DMS53 treated with DMSO at 0.1 percent for 48 hours (cell line): ENCODE measurements around the gene HNRNPH2.

Experiments used
- DNase-seq: peaks from one replicate; lab custom pipeline; 2025; ENCODE audit not compliant: unreplicated experiment; lab: John Stamatoyannopoulos, UW

Gene HNRNPH2

GRCh38 chrX:101394372-101394771, 13.7 kb upstream of the HNRNPH2 start:
- no peak for DNase-seq

- no peak for DNase-seq
These were observed 12.2 kb upstream of the HNRNPH2 start for GRCh38 chrX:101395789-101396188.

GRCh38 chrX:101397779-101398178, 10.2 kb upstream of the HNRNPH2 start:
- no peak for DNase-seq

GRCh38 chrX:101398694-101399093, 9.3 kb upstream of the HNRNPH2 start:
- DNase-seq = no peak

GRCh38 chrX:101399825-101400224, 8.2 kb upstream of the HNRNPH2 start:
- DNase-seq = no peak

GRCh38 chrX:101407167-101407747, 765 bp upstream of the HNRNPH2 start:
- no peak for DNase-seq

GRCh38 chrX:101408532-101408841, 465 bp downstream of the HNRNPH2 start:
- no peak for DNase-seq

GRCh38 chrX:101409043-101409442, 1.0 kb downstream of the HNRNPH2 start:
- DNase-seq = no peak

- no peak for DNase-seq
These were observed 2.4 kb downstream of the HNRNPH2 start for GRCh38 chrX:101410461-101410860.

- no peak for DNase-seq
These were observed 4.0 kb downstream of the HNRNPH2 start for GRCh38 chrX:101411984-101412383.

GRCh38 chrX:101415180-101416145, 7.4 kb downstream of the HNRNPH2 start:
- DNase-seq = peak; percentile 65

GRCh38 chrX:101416691-101417090, 8.7 kb downstream of the HNRNPH2 start:
- no peak for DNase-seq

GRCh38 chrX:101417190-101417589, 9.2 kb downstream of the HNRNPH2 start:
- DNase-seq = no peak

GRCh38 chrX:101417981-101418841, 10.2 kb downstream of the HNRNPH2 start:
- DNase-seq = no peak

- DNase-seq = no peak
These were observed 11.5 kb downstream of the HNRNPH2 start for GRCh38 chrX:101419489-101419888.

- no peak for DNase-seq
These were observed 19.9 kb downstream of the HNRNPH2 start for GRCh38 chrX:101427954-101428353.

- peak; percentile 3 for DNase-seq
These were observed 21.9 kb downstream of the HNRNPH2 start for GRCh38 chrX:101429934-101430333.

- DNase-seq = peak; percentile 32
These were observed 22.5 kb downstream of the HNRNPH2 start for GRCh38 chrX:101430457-101431078.

- DNase-seq = no peak
These were observed 34.1 kb downstream of the HNRNPH2 start for GRCh38 chrX:101442085-101442484.

GRCh38 chrX:101449279-101449678, 41.3 kb downstream of the HNRNPH2 start:
- no peak for DNase-seq

GRCh38 chrX:101450085-101450484, 42.1 kb downstream of the HNRNPH2 start:
- DNase-seq = no peak
